ENCODE measurements around the gene ZFAND6. TPM values are rescaled to one million over a fixed set of nuclear protein-coding genes. Genes with fewer than 3 reads are reported as not detected.

The ZFAND6 gene
- total RNA-seq, 1 donor from 2014 or later = 205 TPM

GRCh38 chr15:80141916-80142598 is 82.6 kb downstream of the ZFAND6 start:
- DNase-seq (ENCODE audit: low read depth in 2 of 2) = no peak

DNA sequence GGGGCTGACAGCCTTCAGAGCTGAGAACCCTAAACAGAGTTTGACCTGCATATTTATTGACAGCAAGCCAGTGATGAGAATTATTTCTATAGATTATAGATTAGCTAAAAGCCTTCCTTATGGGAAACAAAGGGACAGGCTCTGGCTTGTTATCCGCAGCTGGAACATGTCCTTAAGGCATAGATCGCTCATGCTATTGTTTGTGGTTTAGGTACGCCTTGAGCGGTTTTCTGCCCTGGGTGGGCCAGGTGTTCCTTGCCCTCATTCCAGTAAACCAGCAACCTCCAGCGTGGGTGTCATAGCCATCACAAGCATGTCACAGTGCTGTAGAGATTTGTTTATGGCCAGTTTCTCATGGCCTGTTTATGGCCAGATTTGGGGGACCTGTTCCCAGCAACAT is 83.2 kb downstream of the ZFAND6 start:
- no peak for DNase-seq (ENCODE audit: low read depth in 2 of 2)

- no peak for DNase-seq (ENCODE audit: low read depth in 2 of 2)
Measured at GRCh38 chr15:80151148-80151547, 91.7 kb downstream of the ZFAND6 start.

DNA sequence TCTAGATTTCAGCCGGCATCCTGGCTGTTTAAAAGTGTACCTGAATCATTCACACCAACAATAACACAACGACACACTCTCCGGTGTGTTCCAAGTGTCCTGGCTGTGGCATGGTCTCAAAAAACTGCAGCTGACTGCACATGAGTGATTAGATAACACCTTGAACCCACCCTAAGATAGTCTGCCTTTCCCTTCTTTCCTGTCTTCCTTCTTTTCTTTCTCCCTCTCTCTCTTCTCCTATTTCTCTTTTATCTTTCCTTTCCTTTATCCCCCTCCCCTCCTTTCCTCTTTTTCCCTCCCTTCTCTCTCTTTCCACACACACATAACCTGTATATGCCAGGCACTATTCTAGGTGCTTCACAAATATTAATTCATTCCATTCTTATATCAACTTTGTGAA is 92.1 kb downstream of the ZFAND6 start:
- no peak for DNase-seq (ENCODE audit: low read depth in 2 of 2)

DNA sequence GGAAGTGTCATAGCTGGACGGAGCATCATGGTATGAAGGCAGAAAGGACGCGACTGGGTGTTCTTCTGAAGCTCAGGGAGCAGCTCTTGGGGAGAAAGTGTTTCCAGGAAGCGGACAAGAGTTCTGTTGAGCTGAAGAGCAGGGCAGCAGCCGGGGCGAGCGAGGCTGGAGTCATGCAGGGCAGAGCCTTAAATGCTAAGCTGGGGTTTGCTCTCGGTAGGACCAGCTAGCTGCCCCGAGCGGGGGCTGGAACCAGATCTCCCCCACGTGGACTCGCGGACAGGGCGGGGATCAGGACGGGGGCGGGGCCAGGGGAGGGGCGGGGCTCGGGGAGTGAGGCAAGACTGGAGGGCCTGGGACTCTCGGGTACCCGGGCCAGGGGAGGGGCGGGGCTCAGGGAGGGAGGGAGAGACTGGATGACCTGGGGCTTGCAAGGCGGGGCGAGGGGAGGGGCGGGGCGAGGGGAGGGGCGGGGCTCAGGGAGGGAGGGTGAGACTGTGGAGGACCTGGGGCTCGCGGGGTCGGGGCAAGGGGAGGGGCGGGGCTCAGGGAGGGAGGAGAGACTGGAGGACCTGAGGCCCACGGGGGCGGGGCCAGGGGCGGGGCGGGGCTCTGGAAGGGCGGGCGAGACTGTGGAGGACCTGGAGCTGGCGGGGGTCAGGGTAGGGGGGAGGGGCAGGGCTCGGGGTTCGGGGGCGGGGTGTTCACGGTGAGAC is 92.9 kb downstream of the ZFAND6 start:
- DNase-seq (ENCODE audit: low read depth in 2 of 2) = peak; percentile 83 to 88

GRCh38 chr15:80152896-80153876 is 93.7 kb downstream of the ZFAND6 start, which contains the start of gene FAH:
Gene FAH (plus strand): TSS chr15:80152999. CDS start chr15:80153055, 56 bp downstream.
- DNase-seq (ENCODE audit: low read depth in 2 of 2) = peak; percentile 60 to 67

GRCh38 chr15:80153900-80154299 is 94.4 kb downstream of the ZFAND6 start:
- no peak for DNase-seq (ENCODE audit: low read depth in 2 of 2)

DNA sequence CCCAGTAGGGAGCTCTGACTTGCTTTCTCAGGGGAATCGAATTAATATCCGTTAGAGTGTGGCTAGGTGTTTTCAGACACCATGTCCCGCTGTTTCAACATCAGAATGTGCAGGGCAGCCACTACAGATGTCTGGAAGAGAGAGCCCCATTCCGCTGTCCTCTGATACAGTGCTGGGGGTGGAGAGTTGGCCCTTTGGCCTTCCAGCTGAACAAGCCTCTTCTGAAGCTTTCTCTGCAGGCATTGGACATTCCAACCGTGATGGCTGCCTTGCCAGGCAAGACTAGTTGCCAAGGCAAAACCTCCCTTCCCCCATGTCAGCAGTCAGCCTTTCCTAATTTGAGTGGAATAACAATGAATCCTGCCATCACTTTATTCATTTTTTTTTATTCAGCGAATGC is 94.9 kb downstream of the ZFAND6 start:
- DNase-seq (ENCODE audit: low read depth in 2 of 2) = no peak

DNA sequence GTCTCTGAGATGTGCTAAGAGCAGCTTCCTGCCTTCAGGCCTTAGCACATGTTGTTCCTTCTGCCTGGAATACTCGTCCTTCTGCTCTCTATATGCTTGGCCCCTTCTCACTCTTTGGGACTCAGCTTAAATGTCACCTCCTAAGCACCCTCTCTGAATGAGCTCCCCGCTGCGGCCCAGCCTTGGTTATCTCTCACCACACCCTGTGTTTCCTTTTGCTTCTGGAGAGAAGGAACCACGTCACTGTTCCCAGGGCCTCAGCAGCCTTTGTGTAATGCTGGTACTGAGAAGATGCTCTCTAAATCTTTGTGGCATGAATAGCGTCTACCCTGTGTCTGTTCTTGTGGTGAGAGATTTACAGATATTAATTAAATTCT is 95.5 kb downstream of the ZFAND6 start:
- no peak for DNase-seq (ENCODE audit: low read depth in 2 of 2)

- DNase-seq (ENCODE audit: low read depth in 2 of 2) = peak in 1 of 2 donors; percentile 67
Measured at GRCh38 chr15:80155378-80156175, 96.1 kb downstream of the ZFAND6 start.

DNA sequence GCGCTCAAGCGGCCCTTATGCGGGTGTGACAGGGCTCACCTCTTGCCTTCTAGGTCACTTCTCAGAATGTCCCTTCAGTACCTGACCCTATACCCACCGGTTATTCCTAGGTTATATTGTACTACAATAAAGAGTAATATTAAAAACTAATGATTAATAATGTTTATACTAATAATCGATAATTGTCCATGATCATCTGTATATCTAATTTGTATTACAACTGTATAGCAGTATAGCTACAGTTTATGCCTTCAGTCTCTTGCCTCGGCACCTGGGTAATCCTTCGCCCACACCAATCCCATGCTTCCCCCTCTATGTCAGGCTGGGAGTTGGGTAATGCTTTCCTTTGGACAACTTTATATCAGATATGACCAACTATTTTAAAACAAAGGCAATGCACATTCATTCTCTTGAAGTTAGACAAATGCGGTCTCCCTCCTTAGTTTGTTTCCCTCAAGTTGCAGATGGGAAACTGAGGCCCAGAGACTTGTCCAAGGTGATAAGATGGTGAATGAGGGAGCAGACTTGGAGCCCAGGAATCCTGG is 96.8 kb downstream of the ZFAND6 start:
- DNase-seq (ENCODE audit: low read depth in 2 of 2) = no peak

DNA sequence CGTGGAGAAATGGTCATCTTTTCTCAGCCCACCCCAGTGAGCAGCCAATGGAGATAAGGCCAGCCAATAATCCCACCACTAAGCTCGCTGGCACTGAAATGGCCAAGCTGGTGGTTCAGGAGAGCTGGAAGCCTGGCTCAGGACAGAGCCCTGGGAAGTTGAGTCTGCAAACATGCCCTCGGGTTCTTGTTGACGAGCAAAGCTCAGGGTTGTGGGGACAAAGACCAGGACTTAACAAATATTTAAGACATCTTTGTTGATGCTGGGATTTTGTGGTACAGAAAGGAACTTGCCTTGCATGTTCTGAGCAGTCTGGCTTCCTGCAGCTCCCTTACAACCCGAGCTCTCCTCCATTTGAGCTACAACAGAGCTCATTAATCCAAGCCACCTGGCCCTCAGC is 97.7 kb downstream of the ZFAND6 start:
- DNase-seq (ENCODE audit: low read depth in 2 of 2) = no peak

- no peak for DNase-seq (ENCODE audit: low read depth in 2 of 2)
Measured at GRCh38 chr15:80159301-80159700, 99.8 kb downstream of the ZFAND6 start.

GRCh38 chr15:80159811-80160569 is 100.5 kb downstream of the ZFAND6 start:
- no peak for DNase-seq (ENCODE audit: low read depth in 2 of 2)

GRCh38 chr15:80160570-80161156 is 101.2 kb downstream of the ZFAND6 start:
- peak; percentile 91 to 92 for DNase-seq (ENCODE audit: low read depth in 2 of 2)

DNA sequence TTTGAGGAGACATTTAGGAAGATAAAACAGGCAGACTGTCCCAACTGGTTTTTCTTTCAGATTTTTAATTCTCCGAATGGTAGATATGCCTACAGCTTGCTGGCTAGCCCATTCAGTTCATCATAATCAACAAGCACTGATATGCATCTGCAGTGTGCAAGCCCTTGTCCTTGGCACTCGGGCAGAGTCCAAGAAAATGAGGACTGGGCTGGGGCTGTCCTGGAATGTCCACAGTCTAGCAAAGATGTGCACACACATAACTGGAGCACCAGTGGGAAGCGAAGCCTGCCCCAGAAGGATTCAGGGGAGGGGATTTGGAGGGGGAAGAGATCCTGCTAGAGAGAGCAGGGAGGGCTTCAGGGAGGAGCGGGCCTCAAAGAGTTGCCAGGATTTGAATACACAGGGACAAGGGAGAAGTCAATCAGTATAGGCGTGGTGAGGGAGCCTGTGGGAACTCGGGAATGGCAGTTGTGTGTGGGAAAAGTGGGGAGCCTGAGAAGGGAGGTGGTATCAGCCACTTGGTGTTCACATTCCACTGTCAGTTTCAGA is 102.1 kb downstream of the ZFAND6 start:
- DNase-seq (ENCODE audit: low read depth in 2 of 2) = no peak

GRCh38 chr15:80162059-80162554 is 102.6 kb downstream of the ZFAND6 start:
- no peak for DNase-seq (ENCODE audit: low read depth in 2 of 2)

DNA sequence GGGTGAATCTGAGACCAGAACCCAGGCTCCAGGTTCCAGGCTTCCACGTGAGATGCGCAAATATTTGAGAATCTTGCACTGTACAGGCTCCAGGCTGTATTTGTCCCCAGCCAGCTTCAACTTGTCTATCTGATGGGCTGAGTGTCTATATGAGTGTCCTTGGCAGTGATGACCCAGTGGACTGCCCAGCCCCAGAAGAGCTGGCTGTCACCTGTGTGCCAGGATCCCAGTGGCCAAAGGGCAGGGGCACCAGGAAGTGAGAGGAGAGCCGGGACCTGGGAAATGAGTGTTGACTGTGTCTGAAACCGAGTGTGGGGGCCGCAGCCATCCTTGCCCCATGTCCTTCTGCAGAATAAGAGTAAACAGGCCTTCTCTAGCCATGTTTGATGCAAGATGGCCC is 103.7 kb downstream of the ZFAND6 start:
- DNase-seq (ENCODE audit: low read depth in 2 of 2) = no peak

DNA sequence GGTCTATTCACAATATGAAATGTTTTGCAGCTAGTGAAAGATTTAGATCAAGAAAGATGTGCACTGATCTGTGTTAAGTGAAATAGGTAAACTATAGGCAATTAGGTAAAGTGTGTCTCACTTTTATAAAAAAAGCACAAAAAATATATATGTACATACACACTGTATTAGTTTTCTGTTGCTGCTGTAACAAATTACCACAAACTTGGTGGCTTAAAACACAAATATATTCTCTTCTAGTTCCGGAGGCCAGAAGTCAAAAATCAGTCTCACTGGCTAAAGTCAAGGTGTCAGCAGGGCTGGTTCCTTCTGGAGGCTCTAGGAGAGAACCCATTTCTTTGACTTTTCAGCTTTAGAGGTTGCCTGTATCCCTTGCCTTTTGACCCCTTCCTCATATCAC is 104.4 kb downstream of the ZFAND6 start:
- DNase-seq (ENCODE audit: low read depth in 2 of 2) = no peak

All from lung microvascular endothelial cell (primary cell).